Liver (tissue), 9 donors: ENCODE results near the gene SHC3. TPM values are rescaled to one million over a fixed set of nuclear protein-coding genes. Genes with fewer than 3 reads are reported as not detected.
"Not testable (repeated sequence)": the region's sequence is repeated elsewhere in the genome, so short reads cannot be mapped to it uniquely, and the experiment has no call there.

Experiments used
- DNase-seq: peaks from one replicate; pipeline ENCODE4 v3.0.0-alpha.2; 2017; ENCODE audit warnings: low spot score
- H3K27ac ChIP-seq, 2 donors: one replicate each; pipeline ENCODE4 v1.7.0; 2013; ENCODE audit warnings: inconsistent platforms in 2 of 2, low read length in 2 of 2, control low read depth in 1 of 2, low read depth in 1 of 2, mild to moderate bottlenecking in 1 of 2
- H3K27me3 ChIP-seq, 4 donors: one replicate each; pipeline versions ENCODE4 v1.6.1 to v1.7.0; 2013; ENCODE audit warnings: low read length in 3 of 4, inconsistent platforms in 1 of 4, mild to moderate bottlenecking in 1 of 4, moderate library complexity in 1 of 4; ENCODE audit not compliant: control insufficient read depth in 4 of 4, insufficient read depth in 4 of 4
- H3K36me3 ChIP-seq, 4 donors: one replicate each; pipeline versions ENCODE4 v1.6.1 to v1.7.0; 2013; ENCODE audit warnings: low read length in 3 of 4, mild to moderate bottlenecking in 3 of 4, low read depth in 1 of 4, moderate library complexity in 1 of 4; ENCODE audit not compliant: control insufficient read depth in 4 of 4, insufficient read depth in 3 of 4
- H3K4me1 ChIP-seq, 4 donors: one replicate each; pipeline versions ENCODE4 v1.6.1 to v1.7.0; 2013; ENCODE audit warnings: low read length in 3 of 4, mild to moderate bottlenecking in 3 of 4, moderate library complexity in 1 of 4; ENCODE audit not compliant: control insufficient read depth in 4 of 4, insufficient read depth in 4 of 4
- H3K4me3 ChIP-seq, 3 donors: one replicate each; pipeline versions ENCODE4 v1.6.1 to v1.7.0; 2013; ENCODE audit warnings: low read length in 3 of 3, control low read depth in 1 of 3, low read depth in 1 of 3, mild to moderate bottlenecking in 1 of 3
- H3K9ac ChIP-seq, 2 donors: one replicate each; pipeline ENCODE4 v1.7.0; 2013; ENCODE audit warnings: low read length in 2 of 2, mild to moderate bottlenecking in 2 of 2, moderate library complexity in 2 of 2, control low read depth in 1 of 2, low read depth in 1 of 2
- H3K9me3 ChIP-seq, 4 donors: one replicate each; pipeline versions ENCODE4 v1.6.1 to v1.7.0; 2013; ENCODE audit warnings: low read length in 3 of 4; ENCODE audit not compliant: control insufficient read depth in 4 of 4
- ATF3 ChIP-seq: IDR thresholded peaks from 2 replicates; pipeline ENCODE4 v1.6.1; 2016; ENCODE audit warnings: antibody characterized with exemption
- CTCF ChIP-seq: fragments of 150-350 bp; IDR thresholded peaks from 2 replicates; pipeline ENCODE4 v1.5.1; 2017; ENCODE audit warnings: improper control_type of control experiment, low read depth, low read length; ENCODE audit not compliant: missing input control
- JUND ChIP-seq, 2 donors: IDR thresholded peaks; 2 replicates each; pipeline ENCODE4 v1.6.1; 2016; ENCODE audit warnings: antibody characterized with exemption in 2 of 2
- REST ChIP-seq: IDR thresholded peaks from 2 replicates; pipeline ENCODE4 v1.6.1; 2016; ENCODE audit warnings: antibody characterized with exemption, mild to moderate bottlenecking
- ZBTB33 ChIP-seq: IDR thresholded peaks from 2 replicates; pipeline ENCODE4 v1.6.1; 2016; ENCODE audit warnings: antibody characterized with exemption
- WGBS: extraction: QIAGEN DNeasy Blood & Tissue Kit; methylation state at CpG from one replicate; pipeline ENCODE4 v1.1.7; 2013; 5-methylcytosine and 5-hydroxymethylcytosine counted together
- polyA plus RNA-seq, 2 donors: library from polyadenylated mRNA; stranded (reverse) in 1 of 2; unstranded in 1 of 2; fragments of 200-250 nt in 1 of 2; fragments of >200 nt in 1 of 2; fragmentation: Nextera tagmentation in 1 of 2; extraction: Ambion mirVana in 1 of 2; gene quantifications; one replicate each; pipeline versions ENCODE4 v1.2.1 to v1.2.3, GENCODE V29; 2013 to 2015
- total RNA-seq, 2 donors: library from RNA; depleted of rRNA; stranded (reverse); fragments of >200 nt; gene quantifications; one replicate each; pipeline ENCODE4 v1.2.3, GENCODE V29; 2014
- donor health status: healthy.
- donor health status: healthy.
- donor health status: healthy.
- donor health status: healthy.
- donor health status: healthy.

Gene SHC3
- total and polyA plus RNA-seq, 4 donors: 0.03 to 0.08 (median 0.04) TPM

- WGBS: 91% methylated on average over 3 of the region's 3 CpGs
Measured at GRCh38 chr9:89213396-89213880, 34.8 kb upstream of the SHC3 start.

GRCh38 chr9:89212171-89212570, 33.6 kb upstream of the SHC3 start:
- H3K27me3 ChIP-seq: no peaks in the 10 kb centered on the region
- H3K9ac ChIP-seq: no peak overlapping the region
- DNase-seq: no peak
- no peak overlapping the region for H3K27ac ChIP-seq
- no peak overlapping the region for H3K4me3 ChIP-seq
- WGBS: 89% methylated on average over 1 of the region's 1 CpG
- H3K4me1 ChIP-seq: no peaks in the 10 kb centered on the region
- no peaks in the 10 kb centered on the region for H3K9me3 ChIP-seq
- TF ChIP-seq REST (no peak), JUND (IDR thresholded peaks at IDR 0.05) (no peak)
- no peaks in the 10 kb centered on the region for H3K36me3 ChIP-seq

More at GRCh38 chr9:89213396-89213880, 34.8 kb upstream of the SHC3 start:
- Histone ChIP-seq H3K4me1 (no peaks in the 10 kb centered on the region), H3K4me3 (no peak overlapping the region), H3K9ac (no peak overlapping the region), H3K27me3 (no peaks in the 10 kb centered on the region), H3K27ac (no peak overlapping the region), H3K9me3 (no peaks in the 10 kb centered on the region), H3K36me3 (no peaks in the 10 kb centered on the region)
- TF ChIP-seq ZBTB33: no peak
- TF ChIP-seq ATF3: no peak
- no peak for TF ChIP-seq CTCF
- DNase-seq: no peak

- not testable (repeated sequence) for H3K36me3 ChIP-seq, DNase-seq, H3K9ac ChIP-seq, H3K27ac ChIP-seq, H3K9me3 ChIP-seq, H3K27me3 ChIP-seq, H3K4me1 ChIP-seq, H3K4me3 ChIP-seq
- WGBS: 98% methylated on average over 21 of the region's 21 CpGs
Measured at GRCh38 chr9:89209311-89209710, 30.7 kb upstream of the SHC3 start.
